Stimulated activated CD4-positive, alpha-beta T cell treated with anti-CD3 and anti-CD28 coated beads, TNF-alpha, amount 100 ng/mL, for 1 hour (primary cell): ENCODE measurements around the gene SUCLG2.
"Not testable (repeated sequence)": the region's sequence is repeated elsewhere in the genome, so short reads cannot be mapped to it uniquely, and the experiment has no call there.

Experiments
- DNase-seq, 3 donors: peaks; one replicate each; pipeline ENCODE4 v3.0.0-alpha.2; 2020; ENCODE audit warnings: low read depth in 3 of 3, low spot score in 1 of 3

The SUCLG2 gene

DNA sequence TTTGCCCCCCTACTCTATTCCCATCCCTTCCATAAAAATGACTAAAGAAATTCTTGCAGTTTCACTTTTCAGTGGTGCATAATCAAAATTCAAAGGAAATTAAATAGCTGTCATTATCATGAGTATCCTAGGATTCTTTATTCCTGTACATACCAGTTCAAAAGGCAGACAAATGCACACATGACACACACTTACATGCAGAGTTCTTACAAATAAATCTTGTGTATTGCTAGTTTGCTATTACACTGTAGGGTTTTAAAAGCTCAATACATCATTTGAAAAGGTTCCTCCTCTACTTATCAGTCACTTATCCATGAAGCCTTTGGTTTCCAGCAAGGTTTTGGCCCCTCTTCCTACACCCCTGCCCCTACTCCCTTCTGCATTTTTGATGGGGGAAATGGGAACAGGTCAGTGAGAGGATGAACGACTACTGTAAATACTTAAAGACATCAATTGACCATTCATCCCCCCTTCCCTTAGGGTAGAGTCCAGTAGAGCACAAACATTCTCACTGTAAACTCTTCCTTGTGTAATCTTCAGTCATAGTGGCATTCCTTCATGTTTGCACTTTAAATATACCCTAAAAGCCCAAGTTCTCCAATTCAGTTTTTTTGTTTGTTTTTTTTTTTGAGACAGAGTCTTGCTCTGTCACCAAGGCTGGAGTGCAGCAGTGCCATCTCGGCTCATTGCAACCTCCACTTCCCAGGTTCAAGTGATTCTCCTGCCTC lies 92.6 kb downstream of the SUCLG2 start:
- no peak for DNase-seq

DNA sequence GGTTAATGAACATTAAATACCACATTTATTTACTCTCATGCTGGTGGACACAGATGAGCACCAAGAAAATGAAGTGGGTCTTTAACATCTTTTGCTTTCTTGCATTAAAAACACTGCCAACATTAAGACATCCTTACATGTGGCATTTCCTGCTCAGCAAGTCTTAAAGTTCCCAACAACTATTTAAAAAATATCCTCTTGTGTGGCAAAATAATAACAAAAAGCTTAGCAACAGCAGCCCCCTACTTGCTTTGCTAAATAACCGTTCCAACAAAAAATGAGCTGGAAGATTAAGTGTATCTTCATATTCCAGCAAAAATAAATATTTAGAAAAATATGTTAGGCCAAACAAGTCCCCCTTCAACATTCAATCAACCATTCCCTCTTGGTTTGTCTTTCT lies 93.1 kb downstream of the SUCLG2 start:
- DNase-seq: no peak

DNA sequence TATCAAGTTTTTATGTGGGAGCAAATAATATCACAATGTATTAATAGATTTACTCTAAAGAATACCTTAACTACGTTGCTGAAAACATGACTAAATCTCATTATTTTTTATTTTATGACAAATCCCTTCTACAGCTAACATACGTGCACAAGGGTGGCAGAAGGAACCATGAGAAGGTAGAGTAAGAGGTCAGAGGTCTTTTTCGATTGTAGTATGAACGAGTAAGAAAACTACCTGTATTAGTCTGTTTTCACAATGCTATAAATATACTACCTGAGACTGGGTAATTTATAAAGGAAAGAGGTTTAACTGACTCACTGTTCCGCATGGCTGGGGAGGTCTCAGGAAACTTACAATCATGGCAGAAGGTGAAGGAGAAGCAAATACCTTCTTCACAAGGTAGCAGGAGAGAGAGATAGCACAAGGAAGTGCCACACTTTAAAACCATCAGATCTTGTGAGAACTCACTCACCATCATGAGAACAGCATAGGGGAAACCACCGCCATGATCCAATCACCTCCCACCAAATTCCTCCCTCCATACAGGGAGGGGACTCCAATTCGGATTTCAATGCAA lies 95.3 kb downstream of the SUCLG2 start:
- no peak for DNase-seq

DNA sequence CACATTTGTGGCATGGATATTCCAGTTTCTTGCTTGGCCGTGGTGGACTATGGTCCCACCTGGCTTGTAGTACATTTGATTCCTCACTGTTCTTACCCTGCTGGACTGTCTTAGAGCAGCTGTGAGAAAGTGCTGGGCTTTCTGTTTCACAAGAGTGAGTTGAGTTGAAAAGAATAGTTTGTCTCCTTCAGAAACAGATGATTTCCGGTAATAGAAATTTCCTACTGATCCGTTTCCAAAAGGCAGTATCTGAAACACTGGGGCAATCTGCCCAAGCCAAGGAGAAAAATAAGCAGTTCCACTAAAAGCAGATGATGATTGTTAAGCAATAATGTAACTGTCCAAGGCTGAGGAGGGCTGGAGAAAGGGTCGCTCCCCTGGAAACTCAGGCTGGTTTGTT lies 96.0 kb downstream of the SUCLG2 start:
- DNase-seq: no peak

DNA sequence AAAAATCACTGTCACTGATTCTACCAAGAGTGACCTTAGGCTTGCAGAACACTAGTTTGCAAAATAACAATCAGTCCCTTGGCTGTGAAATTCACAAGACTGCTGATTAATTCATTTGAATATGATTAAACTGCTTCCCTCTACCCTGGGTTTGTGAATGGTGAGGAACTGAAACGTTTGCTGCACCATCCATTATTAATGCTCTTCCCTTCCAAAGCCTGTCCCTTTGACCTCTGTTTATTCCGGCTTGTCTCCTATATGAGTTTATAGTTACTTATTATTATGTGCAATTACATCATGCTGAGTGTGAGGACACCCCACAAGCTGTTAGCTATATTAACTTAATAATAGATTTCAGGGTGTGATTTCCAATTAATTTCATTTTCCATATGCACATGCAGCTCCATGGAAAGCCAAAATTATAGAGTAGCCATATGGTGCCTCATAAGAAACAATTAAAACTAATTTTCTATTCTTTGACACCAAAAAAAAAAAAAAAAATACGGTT lies 96.5 kb downstream of the SUCLG2 start:
- no peak for DNase-seq

DNA sequence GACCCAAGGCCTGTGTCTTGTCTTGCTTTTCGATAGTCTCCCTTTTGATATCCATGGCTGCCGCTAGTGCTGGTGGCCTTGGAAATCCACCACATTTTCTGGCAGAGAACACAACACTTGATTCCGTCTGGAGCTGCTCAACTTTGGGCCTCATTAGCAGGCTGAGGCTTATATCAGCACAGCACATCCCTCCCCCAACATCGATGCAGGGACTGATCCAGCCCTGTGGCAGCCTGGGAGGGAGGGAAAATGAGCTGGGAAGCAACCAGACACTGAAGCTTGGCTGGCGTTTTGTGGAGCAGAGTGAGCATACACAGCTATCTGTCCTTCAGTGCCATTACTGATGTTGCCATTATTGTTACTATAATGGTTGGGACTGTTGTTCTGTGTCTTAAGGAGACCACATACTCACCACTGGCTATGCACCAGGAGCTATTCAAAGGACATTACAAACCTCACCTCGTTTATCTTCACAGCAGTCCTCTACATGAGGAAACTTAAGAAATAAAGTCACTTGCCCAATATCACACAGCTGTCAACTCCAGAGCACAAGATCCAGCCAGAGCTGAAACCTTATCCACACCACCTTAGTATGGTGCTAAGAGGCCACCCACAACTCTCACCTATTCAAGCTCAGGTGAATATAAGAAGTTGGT lies 102.9 kb downstream of the SUCLG2 start:
- no peak for DNase-seq

DNA sequence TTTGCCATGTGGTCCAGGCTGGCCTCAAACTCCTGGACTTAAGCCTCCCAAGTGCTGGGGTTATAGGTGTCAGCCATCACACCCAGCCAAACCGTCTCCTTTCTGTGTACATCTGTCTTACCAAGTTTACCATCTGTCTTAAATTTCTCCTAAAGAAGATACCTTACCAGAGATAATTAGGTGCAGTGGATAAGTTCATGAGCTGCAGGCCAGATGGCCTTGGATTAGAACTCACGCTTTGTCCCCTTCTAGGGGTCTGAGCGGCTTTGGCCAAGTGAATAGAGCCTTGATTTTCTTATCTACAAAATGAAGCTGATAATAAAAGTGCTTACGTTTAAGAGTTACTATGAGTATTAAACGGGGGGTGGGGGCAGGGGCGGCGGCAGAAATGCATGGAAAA lies 103.9 kb downstream of the SUCLG2 start:
- no peak for DNase-seq

DNA sequence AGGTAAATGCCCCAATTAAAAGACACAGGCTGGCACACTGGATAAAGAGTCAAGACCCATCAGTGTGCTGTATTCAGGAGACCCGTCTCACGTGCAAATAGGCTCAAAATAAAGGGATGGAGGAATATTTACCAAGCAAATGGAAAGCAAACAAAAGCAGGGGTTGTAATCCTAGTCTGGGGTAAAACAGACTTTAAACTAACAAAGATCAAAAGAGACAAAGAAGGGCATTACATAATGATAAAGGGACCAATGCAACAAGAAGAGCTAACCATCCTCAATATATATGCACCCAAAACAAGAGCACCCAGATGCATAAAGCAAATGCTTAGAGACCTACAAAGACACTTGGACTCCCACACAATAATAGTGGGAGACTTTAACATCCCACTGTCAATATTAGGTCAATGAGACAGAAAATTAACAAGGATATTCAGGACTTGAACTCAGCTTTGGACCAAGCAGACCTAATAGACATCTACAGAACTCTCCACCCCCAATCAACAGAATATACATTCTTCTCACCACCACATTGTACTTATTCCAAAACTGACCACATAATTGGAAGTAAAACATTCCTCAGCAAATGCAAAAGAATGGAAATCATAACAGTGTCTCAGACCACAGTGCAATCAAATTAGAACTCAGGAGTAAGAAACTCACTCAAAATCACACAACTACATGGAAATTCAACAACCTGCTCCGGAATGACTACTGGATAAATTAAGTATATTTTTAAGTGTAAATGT lies 111.7 kb downstream of the SUCLG2 start:
- not testable (repeated sequence) for DNase-seq

DNA sequence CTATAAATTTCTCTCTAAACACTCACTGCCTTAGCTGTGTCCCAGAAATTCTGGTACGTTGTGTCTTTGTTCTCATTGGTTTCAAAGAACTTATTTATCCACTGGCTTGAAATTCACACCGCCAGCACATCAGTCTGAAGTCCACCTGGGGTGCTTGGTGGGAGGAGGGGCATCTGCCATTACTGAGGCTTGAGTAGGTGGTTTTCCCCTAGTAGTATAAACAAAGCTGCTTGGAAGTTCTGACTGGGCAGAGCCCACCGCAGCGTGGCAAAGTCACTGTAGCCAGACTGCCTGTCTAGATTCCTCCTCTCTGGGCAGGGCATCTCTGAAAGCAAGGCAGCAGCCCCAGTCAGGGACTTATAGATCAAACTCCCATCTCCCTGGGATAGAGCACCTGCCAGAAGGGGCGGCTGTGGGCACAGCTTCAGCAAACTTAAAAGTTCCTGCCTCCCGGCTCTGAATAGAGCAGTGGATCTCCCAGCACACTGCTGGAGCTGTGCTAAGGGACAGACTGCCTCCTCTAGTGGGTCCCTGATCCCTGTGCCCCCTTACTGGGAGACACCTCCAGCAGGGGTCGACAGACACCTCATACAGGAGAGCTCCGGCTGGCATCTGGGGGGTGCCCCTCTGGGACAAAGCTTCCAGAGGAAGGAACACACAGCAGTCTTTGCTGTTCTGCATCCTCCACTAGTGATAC lies 114.1 kb downstream of the SUCLG2 start:
- DNase-seq: no peak

DNA sequence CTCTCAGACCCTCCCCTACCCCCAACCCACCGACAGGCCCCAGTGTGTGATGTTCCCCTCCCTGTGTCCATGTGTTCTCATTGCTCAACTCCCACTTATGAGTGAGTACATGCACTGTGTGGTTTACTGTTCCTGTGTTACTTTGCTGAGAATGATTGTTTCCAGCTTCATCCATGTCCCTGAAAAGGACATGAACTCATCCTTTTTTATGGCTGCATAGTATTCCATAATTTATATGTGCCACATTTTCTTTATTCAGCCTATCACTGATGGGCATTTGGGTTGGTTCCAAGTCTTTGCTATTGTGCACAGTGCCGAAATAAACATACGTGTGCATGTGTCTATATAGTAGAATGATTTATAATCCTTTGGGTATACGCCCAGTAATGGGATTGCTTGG lies 117.2 kb downstream of the SUCLG2 start:
- not testable (repeated sequence) for DNase-seq

DNA sequence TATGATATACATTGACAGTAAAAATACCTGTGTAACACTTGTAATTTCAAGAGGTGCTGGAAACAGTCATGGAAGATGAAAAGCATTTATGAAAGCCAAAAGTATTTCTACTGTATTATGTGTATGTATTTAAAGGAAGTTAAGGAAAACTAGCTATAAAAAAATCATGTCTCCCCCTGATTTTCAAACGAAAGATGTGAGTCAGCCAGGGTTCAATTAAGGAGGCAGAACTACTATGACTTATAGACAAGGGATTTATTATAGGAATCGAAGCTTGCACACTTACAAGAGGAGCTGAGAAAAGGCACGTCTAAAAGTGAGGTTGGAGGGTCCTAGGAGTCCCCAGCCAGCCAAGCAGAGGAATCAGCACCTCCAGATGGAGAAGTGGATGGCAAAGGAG lies 119.4 kb downstream of the SUCLG2 start:
- DNase-seq: no peak

DNA sequence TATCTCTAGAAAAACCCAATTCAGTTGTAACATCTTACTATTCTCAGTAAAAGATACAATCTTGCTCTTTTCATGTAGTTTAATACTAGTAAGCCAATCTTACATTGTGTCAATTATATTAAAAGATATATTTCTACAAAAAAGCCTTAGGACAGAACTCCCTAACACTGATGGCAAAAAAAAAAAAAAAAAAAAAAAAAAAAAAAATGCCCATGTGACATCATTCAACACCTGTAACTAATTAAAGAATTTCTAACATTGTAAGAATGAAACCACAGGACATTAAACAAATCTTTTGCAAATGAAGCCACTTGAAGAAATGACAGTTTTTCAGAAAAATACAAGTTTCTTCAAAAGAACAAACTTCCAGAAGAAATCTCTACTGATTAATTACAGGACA lies 119.8 kb downstream of the SUCLG2 start:
- DNase-seq: no peak

DNA sequence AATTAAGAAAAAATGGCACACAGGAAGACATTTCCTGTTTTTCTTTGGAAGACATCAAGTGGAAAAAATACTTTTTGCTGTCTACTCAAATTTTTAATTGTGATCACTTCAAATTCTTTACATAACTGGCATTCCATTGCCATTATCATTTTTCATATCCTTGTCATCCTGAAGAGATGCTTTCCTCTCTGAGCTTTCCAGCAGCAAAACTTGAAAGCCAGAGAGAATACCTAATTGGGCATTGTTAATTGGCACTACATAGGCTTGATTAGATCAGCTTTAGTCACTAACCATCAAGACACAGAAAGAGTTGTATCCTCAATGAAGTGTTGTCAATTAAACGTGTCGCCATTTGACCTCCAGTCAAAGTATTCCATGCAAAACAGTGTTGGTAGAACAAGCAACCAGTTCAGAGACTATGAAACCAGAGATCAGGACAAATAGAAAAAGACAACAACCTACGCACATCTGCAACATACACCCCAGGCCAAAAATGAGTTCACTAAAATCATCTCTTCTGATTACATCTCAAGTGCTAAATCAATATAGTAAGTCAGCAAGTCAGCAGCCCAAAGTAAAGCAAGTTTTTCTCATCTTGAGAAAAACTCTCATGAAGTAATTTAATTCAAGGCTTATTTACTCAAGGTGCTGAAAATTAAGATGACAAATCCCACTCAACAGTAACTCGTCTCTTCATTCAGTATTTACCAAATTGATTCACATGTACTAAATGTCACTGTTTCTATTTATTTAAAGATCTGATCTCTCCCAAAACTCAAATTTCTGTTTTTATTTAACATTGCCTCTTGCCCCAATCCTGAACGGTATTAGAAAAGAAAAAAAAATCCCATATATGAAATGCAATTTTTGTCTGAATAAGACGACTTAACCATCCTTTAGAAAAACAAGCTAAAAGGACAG lies 123.0 kb downstream of the SUCLG2 start:
- no peak for DNase-seq

DNA sequence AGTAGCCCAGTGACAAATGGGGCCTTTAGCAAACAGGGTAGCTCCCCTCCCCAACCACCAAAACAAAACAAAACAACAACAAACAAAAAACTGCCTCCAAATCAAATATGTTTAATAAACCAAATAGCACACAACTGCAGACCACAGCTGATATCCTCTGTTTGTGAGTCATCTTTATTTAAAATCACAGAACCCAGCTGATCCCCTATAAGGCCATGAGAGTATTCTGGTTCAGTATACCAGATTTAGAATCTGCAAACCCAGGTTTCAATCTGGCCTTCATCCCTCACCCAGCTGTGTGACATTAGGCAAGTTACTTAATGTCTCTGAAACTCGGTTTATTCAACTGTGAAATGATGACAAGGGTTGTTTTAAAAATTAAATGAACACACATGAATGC lies 124.5 kb downstream of the SUCLG2 start:
- no peak for DNase-seq

DNA sequence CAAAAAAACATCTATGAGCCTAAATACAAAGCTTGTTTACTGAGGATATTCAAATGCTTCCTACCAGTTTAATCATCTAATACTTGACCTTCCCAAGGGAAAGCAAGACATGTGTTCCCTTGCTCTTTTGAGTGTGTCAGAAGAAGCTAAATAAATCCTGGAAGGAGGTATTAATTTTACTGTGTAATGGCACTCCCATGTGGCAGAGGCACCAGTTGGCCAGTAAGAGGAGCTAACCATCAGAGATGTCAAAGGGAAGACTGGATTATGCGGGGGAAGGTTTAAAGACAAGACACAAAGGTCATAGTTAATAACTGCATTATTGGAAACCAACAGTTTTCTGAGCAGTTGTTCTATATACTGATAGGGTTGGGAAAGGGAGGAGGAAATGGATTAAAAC lies 125.1 kb downstream of the SUCLG2 start:
- DNase-seq: no peak

DNA sequence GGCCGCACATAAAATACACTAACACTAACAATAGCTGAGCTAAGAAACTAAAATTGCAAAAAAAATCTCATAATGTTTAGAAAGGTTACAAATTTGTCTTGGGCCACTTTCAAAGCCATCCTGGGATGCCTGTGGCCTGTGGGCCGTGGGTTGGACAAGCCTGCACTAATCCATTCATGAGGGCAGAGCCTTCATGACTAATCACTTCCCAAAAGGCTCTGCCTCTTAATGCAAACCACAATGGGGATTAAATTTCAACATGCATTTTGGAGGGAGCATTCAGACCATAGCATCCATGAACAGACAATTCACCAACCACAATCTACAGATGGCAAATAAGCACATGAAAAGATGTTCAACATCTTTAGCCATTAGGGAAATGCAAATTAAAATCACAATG lies 128.2 kb downstream of the SUCLG2 start:
- DNase-seq: no peak

DNA sequence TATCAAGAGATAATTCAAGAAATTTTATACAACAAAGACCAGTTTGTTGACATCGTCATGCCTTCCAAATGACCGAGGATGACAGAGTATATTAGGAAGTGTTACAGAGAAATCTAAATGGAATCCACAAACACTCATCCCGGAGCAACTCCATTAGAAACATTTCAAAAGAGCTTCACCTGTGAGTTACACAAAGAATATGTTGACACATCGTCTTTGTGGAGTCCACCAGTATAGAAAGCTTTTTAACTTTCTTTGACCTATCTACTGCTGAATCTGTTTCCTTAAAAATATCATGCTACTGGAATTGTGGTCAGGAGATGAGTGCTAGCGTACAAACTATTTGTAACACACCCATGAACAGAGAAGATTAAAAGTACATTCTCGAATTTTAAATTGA lies 130.4 kb downstream of the SUCLG2 start:
- DNase-seq: no peak

DNA sequence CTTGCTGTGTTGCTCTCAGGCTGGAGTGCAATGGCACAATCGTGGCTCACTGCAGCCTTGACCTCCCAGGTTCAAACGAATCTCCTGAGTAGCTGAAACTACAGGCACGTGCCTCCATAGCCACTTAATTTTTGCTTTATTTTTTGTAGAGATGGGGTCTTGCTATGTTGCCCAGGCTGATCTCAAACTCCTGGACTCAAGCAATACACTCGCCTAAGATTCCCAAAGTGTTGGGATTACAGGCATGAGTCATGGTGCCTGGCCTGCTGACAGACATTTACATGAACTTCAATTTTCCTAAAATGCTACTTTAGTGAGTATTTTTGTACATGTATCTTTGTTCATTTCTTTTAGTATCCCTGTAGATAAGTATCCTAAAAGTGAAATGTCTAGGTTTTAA lies 132.3 kb downstream of the SUCLG2 start:
- DNase-seq: no peak

DNA sequence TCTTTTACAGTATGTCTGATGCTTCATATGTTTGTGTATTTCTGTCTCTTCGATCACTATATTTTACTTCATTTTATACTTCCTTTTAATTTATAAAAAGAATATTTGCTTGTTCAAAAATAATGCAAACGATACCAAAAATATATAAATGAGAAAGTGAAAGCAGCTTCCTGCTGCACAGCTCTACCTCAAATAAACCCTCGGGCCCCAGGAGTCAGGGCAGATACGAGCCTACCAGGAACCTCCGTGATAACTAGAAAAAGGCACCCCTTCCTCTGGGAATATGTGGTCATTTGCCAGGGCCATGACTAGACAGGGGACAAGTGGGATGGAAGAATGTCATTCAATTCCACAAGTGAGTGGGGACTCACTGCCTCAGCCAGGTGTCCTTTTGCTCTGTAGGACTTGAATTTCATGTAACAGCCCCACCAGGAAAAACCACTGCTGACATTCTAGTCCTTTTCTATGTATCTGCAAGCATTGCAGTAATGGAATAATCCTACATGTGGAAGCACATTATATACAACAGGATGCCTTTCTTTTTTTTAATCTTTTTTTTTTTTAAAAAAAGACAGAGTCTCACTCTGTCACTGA lies 133.3 kb downstream of the SUCLG2 start:
- no peak for DNase-seq

DNA sequence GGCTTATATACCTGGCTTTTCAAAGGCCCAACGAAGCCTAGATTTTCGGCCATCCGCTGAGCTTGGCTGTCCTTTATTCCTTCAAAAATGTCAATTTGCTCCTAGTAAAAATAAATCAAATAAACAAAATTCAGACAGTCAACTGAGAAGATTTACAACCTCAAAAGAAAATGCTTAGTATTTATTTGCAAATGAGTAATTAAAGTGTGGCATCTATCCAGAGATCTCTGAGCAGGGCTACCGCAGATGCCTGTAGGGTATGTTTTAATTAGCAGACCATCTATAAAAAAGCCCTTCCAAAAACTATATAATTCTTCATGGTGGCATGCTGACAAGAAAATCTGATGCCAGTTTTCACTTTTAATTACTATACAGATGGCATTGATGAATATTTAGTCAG lies 136.2 kb downstream of the SUCLG2 start:
- no peak for DNase-seq
